GM12878 (cell line): Measurements from ENCODE around the gene LRGUK.

Experiments used
- CTCF ChIP-seq, 3 experiments: IDR thresholded peaks in 2 of 3; conservative IDR thresholded peaks in 1 of 3; 2 replicates each; pipeline ENCODE4 v1.5.1; 2011; ENCODE audit warnings: low read depth in 3 of 3, low read length in 3 of 3, mild to moderate bottlenecking in 3 of 3, control low read depth in 2 of 3, moderate library complexity in 2 of 3, inconsistent platforms in 1 of 3, mixed read lengths in 1 of 3; ENCODE audit not compliant: control insufficient read depth in 2 of 3, insufficient read depth in 1 of 3; ENCODE audit errors: extremely low read depth in 1 of 3
- GABPA ChIP-seq: IDR thresholded peaks from 2 replicates; pipeline ENCODE4 v1.6.1; 2014; ENCODE audit warnings: antibody characterized with exemption, low read depth, mild to moderate bottlenecking, inconsistent platforms
- PAX8 ChIP-seq: fragments of 450-650 bp; IDR thresholded peaks from 2 replicates; pipeline ENCODE4 v1.6.1; 2017; ENCODE audit warnings: mild to moderate bottlenecking, moderate library complexity
- TF ChIP-seq, protein P1 (sequence below): fragments of 450-650 bp; formaldehyde crosslinking; IDR thresholded peaks from 2 replicates; pipeline ENCODE4 v1.4.0; 2022; ENCODE audit warnings: mild to moderate bottlenecking, moderate library complexity
- TF ChIP-seq, protein P2 (sequence below): fragments of 150-350 bp; IDR thresholded peaks from 2 replicates; pipeline ENCODE4 v1.6.1; 2016; ENCODE audit warnings: low read depth, low read length

DNA sequence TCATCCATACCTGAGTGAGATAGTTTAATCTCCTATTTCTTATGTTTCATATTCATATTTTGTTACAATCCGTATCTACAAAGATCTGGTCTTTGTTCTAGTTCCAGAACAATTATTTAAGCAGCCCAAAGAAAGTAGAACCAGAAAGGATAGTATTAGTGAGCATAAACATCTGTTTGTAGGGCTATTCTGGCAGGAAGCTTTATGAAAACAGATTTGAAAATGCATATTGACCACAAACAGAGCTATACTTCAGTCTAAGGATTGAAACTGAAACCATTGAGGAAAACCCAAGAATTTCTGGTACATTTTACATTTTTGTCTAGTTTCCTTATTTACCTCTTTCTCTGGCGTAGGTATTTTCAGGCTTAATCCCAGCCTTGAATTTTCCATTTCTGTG is 28.1 kb downstream of the LRGUK start:
- TF ChIP-seq, protein P1, sequence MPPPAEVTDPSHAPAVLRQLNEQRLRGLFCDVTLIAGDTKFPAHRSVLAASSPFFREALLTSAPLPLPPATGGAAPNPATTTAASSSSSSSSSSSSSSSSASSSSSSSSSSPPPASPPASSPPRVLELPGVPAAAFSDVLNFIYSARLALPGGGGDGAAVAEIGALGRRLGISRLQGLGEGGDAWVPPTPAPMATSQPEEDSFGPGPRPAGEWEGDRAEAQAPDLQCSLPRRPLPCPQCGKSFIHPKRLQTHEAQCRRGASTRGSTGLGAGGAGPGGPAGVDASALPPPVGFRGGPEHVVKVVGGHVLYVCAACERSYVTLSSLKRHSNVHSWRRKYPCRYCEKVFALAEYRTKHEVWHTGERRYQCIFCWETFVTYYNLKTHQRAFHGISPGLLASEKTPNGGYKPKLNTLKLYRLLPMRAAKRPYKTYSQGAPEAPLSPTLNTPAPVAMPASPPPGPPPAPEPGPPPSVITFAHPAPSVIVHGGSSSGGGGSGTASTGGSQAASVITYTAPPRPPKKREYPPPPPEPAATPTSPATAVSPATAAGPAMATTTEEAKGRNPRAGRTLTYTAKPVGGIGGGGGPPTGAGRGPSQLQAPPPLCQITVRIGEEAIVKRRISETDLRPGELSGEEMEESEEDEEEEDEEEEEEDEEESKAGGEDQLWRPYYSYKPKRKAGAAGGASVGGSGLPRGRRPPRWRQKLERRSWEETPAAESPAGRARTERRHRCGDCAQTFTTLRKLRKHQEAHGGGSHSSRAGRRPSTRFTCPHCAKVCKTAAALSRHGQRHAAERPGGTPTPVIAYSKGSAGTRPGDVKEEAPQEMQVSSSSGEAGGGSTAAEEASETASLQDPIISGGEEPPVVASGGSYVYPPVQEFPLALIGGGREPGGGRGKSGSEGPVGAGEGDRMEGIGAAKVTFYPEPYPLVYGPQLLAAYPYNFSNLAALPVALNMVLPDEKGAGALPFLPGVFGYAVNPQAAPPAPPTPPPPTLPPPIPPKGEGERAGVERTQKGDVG: no peak
- TF ChIP-seq CTCF (IDR thresholded peaks at IDR 0.05 in 2 of 3, conservative IDR thresholded peaks at IDR 0.05 in 1 of 3; ENCODE audit: control insufficient read depth in 2 of 3, extremely low read depth in 1 of 3, insufficient read depth in 1 of 3, low read depth in 3 of 3, low read length in 3 of 3) (no peak), GABPA (no peak), PAX8 (no peak)
- TF ChIP-seq, protein P2, sequence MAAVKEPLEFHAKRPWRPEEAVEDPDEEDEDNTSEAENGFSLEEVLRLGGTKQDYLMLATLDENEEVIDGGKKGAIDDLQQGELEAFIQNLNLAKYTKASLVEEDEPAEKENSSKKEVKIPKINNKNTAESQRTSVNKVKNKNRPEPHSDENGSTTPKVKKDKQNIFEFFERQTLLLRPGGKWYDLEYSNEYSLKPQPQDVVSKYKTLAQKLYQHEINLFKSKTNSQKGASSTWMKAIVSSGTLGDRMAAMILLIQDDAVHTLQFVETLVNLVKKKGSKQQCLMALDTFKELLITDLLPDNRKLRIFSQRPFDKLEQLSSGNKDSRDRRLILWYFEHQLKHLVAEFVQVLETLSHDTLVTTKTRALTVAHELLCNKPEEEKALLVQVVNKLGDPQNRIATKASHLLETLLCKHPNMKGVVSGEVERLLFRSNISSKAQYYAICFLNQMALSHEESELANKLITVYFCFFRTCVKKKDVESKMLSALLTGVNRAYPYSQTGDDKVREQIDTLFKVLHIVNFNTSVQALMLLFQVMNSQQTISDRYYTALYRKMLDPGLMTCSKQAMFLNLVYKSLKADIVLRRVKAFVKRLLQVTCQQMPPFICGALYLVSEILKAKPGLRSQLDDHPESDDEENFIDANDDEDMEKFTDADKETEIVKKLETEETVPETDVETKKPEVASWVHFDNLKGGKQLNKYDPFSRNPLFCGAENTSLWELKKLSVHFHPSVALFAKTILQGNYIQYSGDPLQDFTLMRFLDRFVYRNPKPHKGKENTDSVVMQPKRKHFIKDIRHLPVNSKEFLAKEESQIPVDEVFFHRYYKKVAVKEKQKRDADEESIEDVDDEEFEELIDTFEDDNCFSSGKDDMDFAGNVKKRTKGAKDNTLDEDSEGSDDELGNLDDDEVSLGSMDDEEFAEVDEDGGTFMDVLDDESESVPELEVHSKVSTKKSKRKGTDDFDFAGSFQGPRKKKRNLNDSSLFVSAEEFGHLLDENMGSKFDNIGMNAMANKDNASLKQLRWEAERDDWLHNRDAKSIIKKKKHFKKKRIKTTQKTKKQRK: no peak
